Activated CD8-positive, alpha-beta T cell treated with anti-CD3 and anti-CD28 coated beads for 36 hours (primary cell): ENCODE data around the gene IL10. TPM values are rescaled to one million over a fixed set of nuclear protein-coding genes. Genes with fewer than 3 reads are reported as not detected.

Source experiments
- ATAC-seq: fragments of 200-7000 bp; cut with Tn5 transposase; one replicate; pipeline ENCODE4 v1.10.0; 2021; ENCODE audit warnings: mild to moderate bottlenecking, moderate library complexity
- CTCF ChIA-PET: fragments of 350-600 bp; sonication (Branson Sonifier 250); formaldehyde crosslinking; loops from one replicate; lab custom pipeline; 2021; ENCODE audit warnings: antibody characterized with exemption; lab: Charles Lee
- POLR2A ChIA-PET: fragments of 350-600 bp; sonication (Branson Sonifier 250); formaldehyde crosslinking; loops from one replicate; lab custom pipeline; 2021; ENCODE audit warnings: antibody characterized with exemption; lab: Charles Lee
- DNase-seq: peaks from one replicate; pipeline ENCODE4 v3.0.0-alpha.2; 2020
- H3K27ac Mint-ChIP-seq: one replicate; pipeline ENCODE4 v1.8.0; 2021; ENCODE audit warnings: mild to moderate bottlenecking, mixed read lengths
- H3K27me3 Mint-ChIP-seq: one replicate; pipeline ENCODE4 v1.8.0; 2021; ENCODE audit warnings: mixed read lengths
- H3K36me3 Mint-ChIP-seq: one replicate; pipeline ENCODE4 v1.8.0; 2021; ENCODE audit warnings: low read depth, mixed read lengths
- H3K4me1 Mint-ChIP-seq: one replicate; pipeline ENCODE4 v1.8.0; 2021; ENCODE audit warnings: low read depth, mixed read lengths
- H3K4me3 Mint-ChIP-seq: one replicate; pipeline ENCODE4 v1.8.0; 2021; ENCODE audit warnings: mild to moderate bottlenecking, moderate library complexity, mixed read lengths
- H3K9me3 Mint-ChIP-seq: one replicate; pipeline ENCODE4 v1.8.0; 2021; ENCODE audit warnings: mixed read lengths
- CTCF ChIP-seq: fragments of 200-600 bp; IDR thresholded peaks from one replicate; pipeline ENCODE4 v1.8.0; 2022; ENCODE audit warnings: antibody characterized with exemption, mild to moderate bottlenecking
- intact Hi-C: fragments of 100-400 bp; cut with micrococcal nuclease; formaldehyde crosslinking; loops from one replicate; pipeline ENCODE4 v1.10.0; 2022
- total RNA-seq, 2 experiments: library from RNA; stranded (reverse); gene quantifications; one replicate each; pipeline ENCODE4 v1.2.3, GENCODE V29; 2021

IL10 gene
- total RNA-seq, 2 experiments from 2014 or later = 0.32 TPM; not detected in 1

- ChIA-PET CTCF (interaction anchor here (1.0 to 3.3 kb wide), 20 partner anchors 12 to 242 kb away, joined by 3 to 42 read pairs (median 6); partner anchors contain the start of genes FCMR, IL10 and IL19), POLR2A (interaction anchor here (0.7 to 2.4 kb wide), 8 partner anchors 19 to 78 kb away, joined by 3 to 9 read pairs (median 4); partner anchors contain the start of gene IL19)
- no peaks in the 10 kb centered on the region for H3K9me3 Mint-ChIP-seq
- H3K27ac Mint-ChIP-seq = peak overlapping the region; percentile 87
- DNase-seq (peak; percentile 71), ATAC-seq (peak; percentile 74)
- H3K36me3 Mint-ChIP-seq = peaks cover 3% of the 10 kb centered on the region
- intact Hi-C loops = loop anchor here (1.0 to 5.0 kb wide), 4 partner anchors 29 to 173 kb away; no protein-coding TSS in a partner anchor
- peak overlapping the region; percentile 26 for H3K4me3 Mint-ChIP-seq
- H3K4me1 Mint-ChIP-seq = peaks cover 91% of the 10 kb centered on the region
- TF ChIP-seq CTCF = no peak
- no peaks in the 10 kb centered on the region for H3K27me3 Mint-ChIP-seq
Observed at GRCh38 chr1:206739411-206740076, 32.8 kb downstream of the IL10 start.

GRCh38 chr1:206738370-206739366 is 33.6 kb downstream of the IL10 start:
- H3K4me3 Mint-ChIP-seq = peak overlapping the region; percentile 26
- H3K27me3 Mint-ChIP-seq = no peaks in the 10 kb centered on the region
- intact Hi-C loops = loop anchor here (1.0 to 5.0 kb wide), 4 partner anchors 30 to 174 kb away; no protein-coding TSS in a partner anchor
- DNase-seq (peak; percentile 34), ATAC-seq (no peak)
- H3K27ac Mint-ChIP-seq = peak overlapping the region; percentile 87
- no peaks in the 10 kb centered on the region for H3K9me3 Mint-ChIP-seq
- TF ChIP-seq CTCF = no peak
- H3K36me3 Mint-ChIP-seq = peaks cover 3% of the 10 kb centered on the region
- peaks cover 89% of the 10 kb centered on the region for H3K4me1 Mint-ChIP-seq
- ChIA-PET POLR2A (interaction anchor here (0.6 to 2.4 kb wide), 12 partner anchors 20 to 84 kb away, joined by 3 to 9 read pairs (median 4); no protein-coding TSS in a partner anchor), CTCF (interaction anchor here (0.6 to 17.0 kb wide), 24 partner anchors 11 to 243 kb away, joined by 3 to 628 read pairs (median 5); partner anchors contain the start of genes FCMR and IL19)

- Mint-ChIP-seq H3K36me3 (peaks cover 7% of the 10 kb centered on the region), H3K9me3 (no peaks in the 10 kb centered on the region), H3K4me3 (no peak overlapping the region), H3K4me1 (peaks cover 82% of the 10 kb centered on the region), H3K27ac (peak overlapping the region; percentile 72), H3K27me3 (no peaks in the 10 kb centered on the region)
- intact Hi-C loops = loop anchor here (2.0 to 5.0 kb wide), 3 partner anchors 31 to 175 kb away; no protein-coding TSS in a partner anchor
- POLR2A ChIA-PET = interaction anchor here (0.6 to 1.8 kb wide), 8 partner anchors 21 to 85 kb away, joined by 3 to 9 read pairs (median 4); no protein-coding TSS in a partner anchor
- CTCF ChIA-PET = interaction anchor here (0.6 to 17.0 kb wide), 13 partner anchors 11 to 244 kb away, joined by 3 to 628 read pairs (median 3); no protein-coding TSS in a partner anchor
- DNase-seq = peak; percentile 66
- TF ChIP-seq CTCF = no peak
- ATAC-seq = peak; percentile 52
Observed at GRCh38 chr1:206737729-206738201, 34.5 kb downstream of the IL10 start.

- Mint-ChIP-seq H3K36me3 (peaks cover 11% of the 10 kb centered on the region), H3K27ac (peak overlapping the region; percentile 72), H3K9me3 (no peaks in the 10 kb centered on the region), H3K4me1 (peaks cover 75% of the 10 kb centered on the region), H3K27me3 (no peaks in the 10 kb centered on the region), H3K4me3 (no peak overlapping the region)
- TF ChIP-seq CTCF = no peak
- POLR2A ChIA-PET = interaction anchor here (0.6 to 2.8 kb wide), 9 partner anchors 20 to 181 kb away, joined by 3 to 19 read pairs (median 4); no protein-coding TSS in a partner anchor
- CTCF ChIA-PET = interaction anchor here (1.0 to 17.0 kb wide), 12 partner anchors 11 to 244 kb away, joined by 3 to 628 read pairs (median 20); partner anchors contain the start of genes IL10, IL19 and IL20
- intact Hi-C loops = loop anchor here (5.0 kb wide), 2 partner anchors 50 to 175 kb away; no protein-coding TSS in a partner anchor
- ATAC-seq (peak; percentile 19), DNase-seq (peak; percentile 60)
Observed at GRCh38 chr1:206736878-206737728, 35.2 kb downstream of the IL10 start.
